Stomach (tissue), 9 donors: Measurements from ENCODE around the gene CAPN9. TPM values are rescaled to one million over a fixed set of nuclear protein-coding genes. Genes with fewer than 3 reads are reported as not detected.
A peak's percentile ranks its signal among the peaks of the same experiment; 100 is the strongest.

Source experiments
- DNase-seq, 2 donors: peaks; one replicate each; pipeline versions ENCODE4 v3.0.0 to v3.0.0-alpha.2; 2013 to 2019
- H3K27ac ChIP-seq, 5 donors: fragments of 200-600 bp in 4 of 5; sonication (generic) in 4 of 5; one replicate each; pipeline ENCODE4 v1.5.1; 2013 to 2019; ENCODE audit warnings: mild to moderate bottlenecking in 1 of 5, moderate library complexity in 1 of 5
- H3K27me3 ChIP-seq, 3 donors: fragments of 200-600 bp; sonication (generic); one replicate each; pipeline ENCODE4 v1.5.1; 2017 to 2019; ENCODE audit warnings: mixed run types in 1 of 3
- H3K36me3 ChIP-seq, 4 donors: fragments of 200-600 bp; sonication (generic); 1 replicate in 3 of 4; 2 replicates in 1 of 4; pipeline ENCODE4 v1.5.1; 2016 to 2019
- H3K4me1 ChIP-seq, 4 donors: fragments of 200-600 bp; sonication (generic); one replicate each; pipeline ENCODE4 v1.5.1; 2016 to 2019
- H3K4me3 ChIP-seq, 4 donors: fragments of 200-600 bp; sonication (generic) in 3 of 4; one replicate each; pipeline ENCODE4 v1.5.1; 2016 to 2019; ENCODE audit warnings: mild to moderate bottlenecking in 1 of 4
- H3K9me3 ChIP-seq, 4 donors: fragments of 200-600 bp; sonication (generic); one replicate each; pipeline ENCODE4 v1.5.1; 2016 to 2019
- CTCF ChIP-seq, 7 experiments: fragments of 450-650 bp in 4 of 7; fragments of 200-600 bp in 3 of 7; sonication (generic) in 3 of 7; IDR thresholded peaks; one replicate each; pipeline ENCODE4 v1.5.1; 2016 to 2019; ENCODE audit warnings: antibody characterized with exemption in 7 of 7, control low read depth in 2 of 7, mild to moderate bottlenecking in 1 of 7
- EP300 ChIP-seq: sonication (generic); formaldehyde crosslinking; IDR thresholded peaks from one replicate; pipeline ENCODE4 v1.6.1; 2017; ENCODE audit warnings: antibody characterized with exemption
- POLR2A ChIP-seq, 4 donors: fragments of 450-650 bp; IDR thresholded peaks; one replicate each; pipeline ENCODE4 v1.6.1; 2016; ENCODE audit warnings: antibody characterized with exemption in 4 of 4, control low read depth in 2 of 4, mild to moderate bottlenecking in 1 of 4, moderate library complexity in 1 of 4
- POLR2AphosphoS5 ChIP-seq, 3 donors: sonication (generic); formaldehyde crosslinking; IDR thresholded peaks; one replicate each; pipeline ENCODE4 v1.6.1; 2016; ENCODE audit warnings: antibody characterized with exemption in 3 of 3
- WGBS, 5 donors: extraction: QIAGEN DNeasy Blood & Tissue Kit in 3 of 5; methylation state at CpG; one replicate each; pipeline versions ENCODE4 v1.1.5 to v1.1.7; 2013 to 2018; 5-methylcytosine and 5-hydroxymethylcytosine counted together
- intact Hi-C: fragments of 100-400 bp; cut with DNase I; formaldehyde crosslinking; loops from one replicate; pipeline ENCODE4 v1.15.1; 2023; ENCODE audit warnings: low total_unique reads
- polyA plus RNA-seq, 3 donors: library from polyadenylated mRNA; stranded (reverse); fragments of 200-250 nt; gene quantifications; one replicate each; pipeline ENCODE4 v1.2.3, GENCODE V29; 2013
- total RNA-seq, 5 donors: library from RNA; depleted of rRNA; stranded (reverse); fragments of >200 nt; gene quantifications; one replicate each; pipeline versions ENCODE4 v1.1.0 to v1.2.3, GENCODE V29; 2014 to 2016
- donor health status: healthy with polysubstance abuse.
- donor health status: Bipolar disorder and iron deficiency.
- donor health status: healthy.

The CAPN9 gene
- total and polyA plus RNA-seq, 8 donors, result 2.6 to 68.3 (median 46.7) TPM

- intact Hi-C loops, result loop anchor here (10.0 kb wide), 1 partner anchor 410 kb away; no protein-coding TSS in a partner anchor
- Histone ChIP-seq H3K4me3 (no peak overlapping the region), H3K36me3 (peaks cover 0 to 7% (median 0%) of the 10 kb centered on the region in 4 donors), H3K27ac (no peak overlapping the region), H3K9me3 (no peaks in the 10 kb centered on the region), H3K4me1 (peaks cover 0 to 5% (median 0%) of the 10 kb centered on the region in 4 donors), H3K27me3 (no peaks in the 10 kb centered on the region)
- WGBS, 5 donors, result 75 to 91% (median 85%) methylated on average over 2 of the region's 2 CpGs
- TF ChIP-seq POLR2A (IDR thresholded peaks at IDR 0.05) (no peak), POLR2AphosphoS5 (IDR thresholded peaks at IDR 0.05) (no peak), EP300 (no peak), CTCF (IDR thresholded peaks at IDR 0.05) (no peak)
- DNase-seq, result no peak
Measured at GRCh38 chr1:230804396-230804795, 57.2 kb downstream of the CAPN9 start.

- WGBS, 5 donors, result 50 to 95% (median 73%) methylated on average over 2 of the region's 2 CpGs
- no peak overlapping the region for H3K4me3 ChIP-seq
- no peak for TF ChIP-seq CTCF (IDR thresholded peaks at IDR 0.05)
- TF ChIP-seq POLR2AphosphoS5 (IDR thresholded peaks at IDR 0.05), result no peak
- TF ChIP-seq EP300, result no peak
- no peak for TF ChIP-seq POLR2A (IDR thresholded peaks at IDR 0.05)
- H3K27me3 ChIP-seq, result no peaks in the 10 kb centered on the region
- H3K4me1 ChIP-seq, result peaks cover 0 to 8% (median 0%) of the 10 kb centered on the region in 4 donors
- DNase-seq, result no peak
- peaks cover 0 to 6% (median 0%) of the 10 kb centered on the region in 4 donors for H3K36me3 ChIP-seq
- H3K9me3 ChIP-seq, result no peaks in the 10 kb centered on the region
- H3K27ac ChIP-seq, result peak overlapping the region in 1 of 5 donors; percentile 66
- intact Hi-C loops, result loop anchor here (10.0 kb wide), 1 partner anchor 408 kb away; no protein-coding TSS in a partner anchor
Measured at GRCh38 chr1:230806552-230806951, 59.4 kb downstream of the CAPN9 start.

- peaks cover 0 to 8% (median 0%) of the 10 kb centered on the region in 4 donors for H3K4me1 ChIP-seq
- peak in 1 of 2 donors; percentile 64 for DNase-seq
- no peaks in the 10 kb centered on the region for H3K27me3 ChIP-seq
- TF ChIP-seq CTCF (IDR thresholded peaks at IDR 0.05), result no peak
- peaks cover 0 to under 1% (median 0%) of the 10 kb centered on the region in 4 donors for H3K36me3 ChIP-seq
- intact Hi-C loops, result loop anchor here (10.0 kb wide), 1 partner anchor 408 kb away; no protein-coding TSS in a partner anchor
- no peak overlapping the region for H3K4me3 ChIP-seq
- 68 to 88% (median 80%) methylated on average over 5 of the region's 5 CpGs for WGBS, 5 donors
- H3K27ac ChIP-seq, result peak overlapping the region in 2 of 5 donors; percentile 17 to 66
- H3K9me3 ChIP-seq, result peaks cover 0 to under 1% (median 0%) of the 10 kb centered on the region in 4 donors
Measured at GRCh38 chr1:230807029-230807428, 59.8 kb downstream of the CAPN9 start.

- Histone ChIP-seq H3K4me1 (peaks cover 0 to 8% (median 0%) of the 10 kb centered on the region in 4 donors), H3K4me3 (no peak overlapping the region), H3K9me3 (peaks cover 2 to 7% (median 6%) of the 10 kb centered on the region in 4 donors), H3K36me3 (no peaks in the 10 kb centered on the region), H3K27ac (peak overlapping the region in 3 of 5 donors; percentile 17 to 66 (median 21)), H3K27me3 (no peaks in the 10 kb centered on the region)
- WGBS, 5 donors, result 77 to 90% (median 79%) methylated on average over 3 of the region's 3 CpGs
- intact Hi-C loops, result loop anchor here (10.0 kb wide), 1 partner anchor 407 kb away; no protein-coding TSS in a partner anchor
- DNase-seq, result peak in 1 of 2 donors; percentile 57
- TF ChIP-seq POLR2A (IDR thresholded peaks at IDR 0.05), result no peak
- no peak for TF ChIP-seq EP300
- TF ChIP-seq CTCF (IDR thresholded peaks at IDR 0.05), result no peak
- no peak for TF ChIP-seq POLR2AphosphoS5 (IDR thresholded peaks at IDR 0.05)
Measured at GRCh38 chr1:230807561-230808280, 60.5 kb downstream of the CAPN9 start.
